ENCODE measurements around the gene UROC1. TPM values are rescaled to one million over a fixed set of nuclear protein-coding genes. Genes with fewer than 3 reads are reported as not detected.
A peak's percentile ranks its signal among the peaks of the same experiment; 100 is the strongest.

Gene UROC1
- total RNA-seq, 1 experiment from 2014 or later: not detected

GRCh38 chr3:126473292-126474168 lies 44.0 kb downstream of the UROC1 start:
- CTCF ChIA-PET: no interaction called here
- BruUV-seq (replicated peaks): TSS peak; percentile 42

GRCh38 chr3:126472277-126473006 lies 45.1 kb downstream of the UROC1 start:
- no peak for TF ChIP-seq EZH2 (IDR thresholded peaks at IDR 0.05; ENCODE audit: borderline replicate concordance, low read depth, low read length, poor library complexity, severe bottlenecking)
- TF ChIP-seq CTCF (conservative IDR thresholded peaks at IDR 0.05; ENCODE audit: low read depth, low read length): peak; percentile 28; the same call in 1 of the 2 replicates
- Histone ChIP-seq H3K36me3 (ENCODE audit: insufficient read depth, low read length, poor library complexity, severe bottlenecking) (peaks cover 46% of the 10 kb centered on the region), H3K27me3 (replicated peaks; ENCODE audit: insufficient read depth, low read depth, low read length, poor library complexity) (no peaks in the 10 kb centered on the region), H3K9me3 (ENCODE audit: low read depth, low read length, poor library complexity, severe bottlenecking) (no peaks in the 10 kb centered on the region), H3K4me1 (ENCODE audit: insufficient read depth, low read length, poor library complexity, severe bottlenecking) (peaks cover 26% of the 10 kb centered on the region), H3K4me3 (ENCODE audit: low read depth, low read length, poor library complexity, severe bottlenecking) (peak overlapping the region; percentile 86), H3K27ac (ENCODE audit: low read depth, low read length, poor library complexity, severe bottlenecking) (peak overlapping the region; percentile 71)
- TSS peak; percentile 94 for BruUV-seq (replicated peaks)
- intact Hi-C loops (cut with micrococcal nuclease; ENCODE audit: unreplicated experiment): loop anchor here (5.0 to 10.0 kb wide), 4 partner anchors 115 to 558 kb away; partner anchors contain the start of gene KLF15
- CTCF ChIA-PET: interaction anchor here (0.6 to 0.7 kb wide), 2 partner anchors 45 to 1391 kb away, joined by 3 to 9 read pairs; no protein-coding TSS in a partner anchor
- POLR2A ChIA-PET (ENCODE audit: low non-redundant PET): interaction anchor here (0.7 kb wide), 1 partner anchor 257 kb away, joined by 3 read pairs; no protein-coding TSS in a partner anchor
- peak; percentile 93 for DNase-seq (ENCODE audit: low spot score)

More at GRCh38 chr3:126473292-126474168, 44.0 kb downstream of the UROC1 start:
- TF ChIP-seq EZH2 (IDR thresholded peaks at IDR 0.05; ENCODE audit: borderline replicate concordance, low read depth, low read length, poor library complexity, severe bottlenecking): no peak
- no peak for TF ChIP-seq CTCF (conservative IDR thresholded peaks at IDR 0.05; ENCODE audit: low read depth, low read length)
- POLR2A ChIA-PET (ENCODE audit: low non-redundant PET): no interaction called here
- Histone ChIP-seq H3K4me1 (ENCODE audit: insufficient read depth, low read length, poor library complexity, severe bottlenecking) (peaks cover 26% of the 10 kb centered on the region), H3K27me3 (replicated peaks; ENCODE audit: insufficient read depth, low read depth, low read length, poor library complexity) (no peaks in the 10 kb centered on the region), H3K27ac (ENCODE audit: low read depth, low read length, poor library complexity, severe bottlenecking) (peak overlapping the region; percentile 87), H3K4me3 (ENCODE audit: low read depth, low read length, poor library complexity, severe bottlenecking) (peak overlapping the region; percentile 86), H3K9me3 (ENCODE audit: low read depth, low read length, poor library complexity, severe bottlenecking) (no peaks in the 10 kb centered on the region), H3K36me3 (ENCODE audit: insufficient read depth, low read length, poor library complexity, severe bottlenecking) (peaks cover 36% of the 10 kb centered on the region)
- intact Hi-C loops (cut with micrococcal nuclease; ENCODE audit: unreplicated experiment): loop anchor here (5.0 to 10.0 kb wide), 4 partner anchors 116 to 559 kb away; partner anchors contain the start of gene KLF15
- DNase-seq (ENCODE audit: low spot score): no peak

- no TSS peak for BruUV-seq (replicated peaks)
- no peaks in the 10 kb centered on the region for H3K27me3 ChIP-seq (replicated peaks; ENCODE audit: insufficient read depth, low read depth, low read length, poor library complexity)
- peaks cover 76% of the 10 kb centered on the region for H3K36me3 ChIP-seq (ENCODE audit: insufficient read depth, low read length, poor library complexity, severe bottlenecking)
- peaks cover 23% of the 10 kb centered on the region for H3K4me1 ChIP-seq (ENCODE audit: insufficient read depth, low read length, poor library complexity, severe bottlenecking)
- no peak overlapping the region for H3K27ac ChIP-seq (ENCODE audit: low read depth, low read length, poor library complexity, severe bottlenecking)
- CTCF ChIA-PET: no interaction called here
- intact Hi-C loops (cut with micrococcal nuclease; ENCODE audit: unreplicated experiment): no loop called here
- DNase-seq (ENCODE audit: low spot score): no peak
- no peaks in the 10 kb centered on the region for H3K9me3 ChIP-seq (ENCODE audit: low read depth, low read length, poor library complexity, severe bottlenecking)
- no peak overlapping the region for H3K4me3 ChIP-seq (ENCODE audit: low read depth, low read length, poor library complexity, severe bottlenecking)
- TF ChIP-seq EZH2 (IDR thresholded peaks at IDR 0.05; ENCODE audit: borderline replicate concordance, low read depth, low read length, poor library complexity, severe bottlenecking): no peak
- no peak for TF ChIP-seq CTCF (conservative IDR thresholded peaks at IDR 0.05; ENCODE audit: low read depth, low read length)
- POLR2A ChIA-PET (ENCODE audit: low non-redundant PET): no interaction called here
Observed at GRCh38 chr3:126469479-126469878, 48.1 kb downstream of the UROC1 start.
